AG10803 (cell line): ENCODE data around the gene KRT81.

Experiments used
- DNase-seq: peaks from one replicate; pipeline ENCODE4 v3.0.0; 2010; ENCODE audit warnings: low read depth
- H3K4me3 ChIP-seq: 2 replicates; pipeline ENCODE4 v1.5.1; 2011; ENCODE audit warnings: mild to moderate bottlenecking, low read length, control low read depth
- TF ChIP-seq, protein P1 (sequence below): conservative IDR thresholded peaks from 2 replicates; pipeline ENCODE4 v1.5.1; 2011; ENCODE audit warnings: mild to moderate bottlenecking, low read length, control low read depth, inconsistent platforms

KRT81 gene

GRCh38 chr12:52323416-52324152 lies 32.2 kb upstream of the KRT81 start:
- no peak for DNase-seq
- H3K4me3 ChIP-seq, result no peak overlapping the region
- TF ChIP-seq, protein P1, sequence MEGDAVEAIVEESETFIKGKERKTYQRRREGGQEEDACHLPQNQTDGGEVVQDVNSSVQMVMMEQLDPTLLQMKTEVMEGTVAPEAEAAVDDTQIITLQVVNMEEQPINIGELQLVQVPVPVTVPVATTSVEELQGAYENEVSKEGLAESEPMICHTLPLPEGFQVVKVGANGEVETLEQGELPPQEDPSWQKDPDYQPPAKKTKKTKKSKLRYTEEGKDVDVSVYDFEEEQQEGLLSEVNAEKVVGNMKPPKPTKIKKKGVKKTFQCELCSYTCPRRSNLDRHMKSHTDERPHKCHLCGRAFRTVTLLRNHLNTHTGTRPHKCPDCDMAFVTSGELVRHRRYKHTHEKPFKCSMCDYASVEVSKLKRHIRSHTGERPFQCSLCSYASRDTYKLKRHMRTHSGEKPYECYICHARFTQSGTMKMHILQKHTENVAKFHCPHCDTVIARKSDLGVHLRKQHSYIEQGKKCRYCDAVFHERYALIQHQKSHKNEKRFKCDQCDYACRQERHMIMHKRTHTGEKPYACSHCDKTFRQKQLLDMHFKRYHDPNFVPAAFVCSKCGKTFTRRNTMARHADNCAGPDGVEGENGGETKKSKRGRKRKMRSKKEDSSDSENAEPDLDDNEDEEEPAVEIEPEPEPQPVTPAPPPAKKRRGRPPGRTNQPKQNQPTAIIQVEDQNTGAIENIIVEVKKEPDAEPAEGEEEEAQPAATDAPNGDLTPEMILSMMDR, result no peak

- DNase-seq, result no peak
- no peak overlapping the region for H3K4me3 ChIP-seq
- TF ChIP-seq, protein P1, result no peak
These were observed 31.7 kb upstream of the KRT81 start for GRCh38 chr12:52323001-52323400.

DNA sequence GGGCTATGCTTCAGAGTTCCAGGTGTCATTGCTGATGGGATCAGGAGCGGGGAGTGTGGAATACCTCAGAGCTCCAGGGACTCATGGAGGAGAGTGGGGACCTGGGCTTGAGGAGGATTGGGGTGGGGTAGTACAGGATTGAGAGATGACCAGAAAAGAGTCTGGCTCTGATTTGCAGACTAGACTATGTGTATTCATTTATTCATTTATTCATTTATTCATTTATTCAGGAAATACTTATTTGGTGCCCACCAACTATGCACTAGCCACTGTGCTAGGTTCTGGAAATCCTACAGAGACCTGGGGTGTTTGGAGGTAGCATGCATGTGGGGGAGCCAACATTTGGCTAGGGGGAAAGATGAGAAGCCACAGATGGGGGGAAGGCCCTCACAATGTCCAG lies 30.7 kb upstream of the KRT81 start:
- no peak for DNase-seq
- TF ChIP-seq, protein P1, result no peak
- no peak overlapping the region for H3K4me3 ChIP-seq

GRCh38 chr12:52321418-52321817 lies 30.1 kb upstream of the KRT81 start:
- TF ChIP-seq, protein P1, result no peak
- no peak for DNase-seq

GRCh38 chr12:52320784-52321400 lies 29.6 kb upstream of the KRT81 start, which contains the start of gene KRT83:
KRT83 (minus strand) TSS chr12:52321398; CDS start chr12:52321335, 63 bp downstream.
- TF ChIP-seq, protein P1, result no peak
- DNase-seq, result no peak
- no peak within 1 kb of the TSS for H3K4me3 ChIP-seq

More at GRCh38 chr12:52321418-52321817, 30.1 kb upstream of the KRT81 start:
- no peak overlapping the region for H3K4me3 ChIP-seq

- H3K4me3 ChIP-seq, result no peak overlapping the region
- TF ChIP-seq, protein P1, result no peak
- no peak for DNase-seq
These were observed 27.8 kb upstream of the KRT81 start for GRCh38 chr12:52319097-52319496.
